ENCODE data around the gene HOMER2. TPM values are rescaled to one million over a fixed set of nuclear protein-coding genes. Genes with fewer than 3 reads are reported as not detected.
"Not testable (repeated sequence)": the region's sequence is repeated elsewhere in the genome, so short reads cannot be mapped to it uniquely, and the experiment has no call there.

HOMER2 gene
- polyA plus RNA-seq, 1 experiment: 1.1 TPM

DNA sequence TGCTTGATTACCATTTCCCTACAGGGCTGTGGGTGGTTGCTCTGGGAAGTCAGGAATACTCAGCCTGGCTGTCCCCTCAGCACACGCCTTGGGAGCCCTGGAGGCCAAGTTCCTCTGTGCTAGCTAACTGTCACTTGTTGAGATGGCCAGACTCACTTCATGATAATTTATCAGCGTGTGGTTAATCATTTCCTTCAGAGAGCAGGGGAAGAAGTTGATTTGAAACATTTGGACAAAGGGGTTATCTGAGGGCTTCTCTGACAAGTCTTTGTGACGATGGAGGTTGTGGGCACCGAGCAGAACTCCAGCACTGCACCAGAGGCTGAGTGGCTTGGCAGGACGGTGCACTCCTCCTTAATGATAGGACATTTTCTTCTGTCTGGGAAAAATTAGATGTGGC is 81.2 kb downstream of the HOMER2 start:
- H3K27ac ChIP-seq (ENCODE audit: low read depth, low read length): no peak overlapping the region
- DNase-seq (ENCODE audit: low read depth, low spot score): no peak
- TF ChIP-seq, protein P1, sequence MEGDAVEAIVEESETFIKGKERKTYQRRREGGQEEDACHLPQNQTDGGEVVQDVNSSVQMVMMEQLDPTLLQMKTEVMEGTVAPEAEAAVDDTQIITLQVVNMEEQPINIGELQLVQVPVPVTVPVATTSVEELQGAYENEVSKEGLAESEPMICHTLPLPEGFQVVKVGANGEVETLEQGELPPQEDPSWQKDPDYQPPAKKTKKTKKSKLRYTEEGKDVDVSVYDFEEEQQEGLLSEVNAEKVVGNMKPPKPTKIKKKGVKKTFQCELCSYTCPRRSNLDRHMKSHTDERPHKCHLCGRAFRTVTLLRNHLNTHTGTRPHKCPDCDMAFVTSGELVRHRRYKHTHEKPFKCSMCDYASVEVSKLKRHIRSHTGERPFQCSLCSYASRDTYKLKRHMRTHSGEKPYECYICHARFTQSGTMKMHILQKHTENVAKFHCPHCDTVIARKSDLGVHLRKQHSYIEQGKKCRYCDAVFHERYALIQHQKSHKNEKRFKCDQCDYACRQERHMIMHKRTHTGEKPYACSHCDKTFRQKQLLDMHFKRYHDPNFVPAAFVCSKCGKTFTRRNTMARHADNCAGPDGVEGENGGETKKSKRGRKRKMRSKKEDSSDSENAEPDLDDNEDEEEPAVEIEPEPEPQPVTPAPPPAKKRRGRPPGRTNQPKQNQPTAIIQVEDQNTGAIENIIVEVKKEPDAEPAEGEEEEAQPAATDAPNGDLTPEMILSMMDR (IDR thresholded peaks at IDR 0.05; ENCODE audit: low read depth, low read length): no peak
- CTCF ChIA-PET: no interaction called here
- H3K27me3 ChIP-seq (ENCODE audit: control insufficient read depth, insufficient read depth, low read length): peaks cover 7% of the 10 kb centered on the region
- no peak overlapping the region for H3K4me3 ChIP-seq (ENCODE audit: low read depth, low read length)
- H3K9me3 ChIP-seq (ENCODE audit: control insufficient read depth, insufficient read depth, low read length): no peaks in the 10 kb centered on the region
- POLR2A ChIA-PET: no interaction called here

DNA sequence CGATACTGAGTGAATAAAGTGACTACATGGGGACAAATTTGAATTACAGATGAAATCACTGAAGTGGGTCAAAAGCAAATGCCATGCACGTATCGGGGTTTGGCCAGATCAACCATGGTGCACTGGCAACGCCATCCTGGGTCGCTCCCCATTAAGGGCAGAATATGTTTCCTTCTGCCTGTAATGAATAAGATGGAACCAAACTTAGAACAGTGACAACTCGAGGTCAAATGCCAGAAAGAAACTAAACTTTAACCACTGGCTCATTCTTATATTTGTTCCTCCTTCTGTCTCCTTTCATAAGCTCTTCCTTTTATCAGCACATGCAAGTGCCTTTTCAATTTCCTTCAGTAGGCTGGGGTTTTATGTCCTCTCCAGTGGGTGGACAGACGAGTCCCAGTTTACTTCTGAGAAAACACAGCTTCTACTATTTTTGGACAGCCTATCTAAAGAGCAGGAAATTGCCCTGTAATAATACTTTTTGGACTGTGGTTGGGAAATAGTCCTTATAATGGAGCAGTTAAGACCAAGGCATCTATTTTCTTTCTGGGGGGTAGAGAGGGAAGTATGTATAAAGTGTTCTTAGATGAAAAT is 81.7 kb downstream of the HOMER2 start:
- peaks cover 7% of the 10 kb centered on the region for H3K27me3 ChIP-seq (ENCODE audit: control insufficient read depth, insufficient read depth, low read length)
- CTCF ChIA-PET: interaction anchor here (0.8 kb wide), 1 partner anchor 22 kb away, joined by 3 read pairs; no protein-coding TSS in a partner anchor
- no peaks in the 10 kb centered on the region for H3K9me3 ChIP-seq (ENCODE audit: control insufficient read depth, insufficient read depth, low read length)
- no peak overlapping the region for H3K27ac ChIP-seq (ENCODE audit: low read depth, low read length)
- POLR2A ChIA-PET: no interaction called here
- H3K4me3 ChIP-seq (ENCODE audit: low read depth, low read length): no peak overlapping the region
- no peak for DNase-seq (ENCODE audit: low read depth, low spot score)
- TF ChIP-seq, protein P1 (IDR thresholded peaks at IDR 0.05; ENCODE audit: low read depth, low read length): no peak

DNA sequence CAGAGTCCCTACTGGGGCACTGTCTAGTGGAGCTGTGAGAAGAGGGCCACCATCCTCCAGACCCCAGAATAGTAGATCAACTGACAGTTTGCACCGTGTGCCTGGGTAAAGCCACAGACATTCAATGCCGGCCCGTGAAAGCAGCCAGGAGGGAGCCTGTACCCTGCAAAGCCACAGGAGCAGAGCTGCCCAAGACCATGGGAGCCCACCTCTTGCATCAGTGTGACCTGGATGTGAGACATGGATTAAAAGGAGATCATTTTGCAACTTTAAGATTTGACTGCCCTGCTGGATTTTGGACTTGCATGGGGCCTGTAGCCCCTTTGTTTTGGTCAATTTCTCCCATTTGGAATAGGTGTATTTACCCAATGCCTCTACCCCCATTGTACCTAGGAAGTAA is 86.5 kb downstream of the HOMER2 start:
- DNase-seq (ENCODE audit: low read depth, low spot score); POLR2A ChIA-PET; CTCF ChIA-PET; H3K27ac ChIP-seq (ENCODE audit: low read depth, low read length); H3K4me3 ChIP-seq (ENCODE audit: low read depth, low read length); H3K9me3 ChIP-seq (ENCODE audit: control insufficient read depth, insufficient read depth, low read length): not testable (repeated sequence)
- H3K27me3 ChIP-seq (ENCODE audit: control insufficient read depth, insufficient read depth, low read length): peaks cover 14% of the 10 kb centered on the region

DNA sequence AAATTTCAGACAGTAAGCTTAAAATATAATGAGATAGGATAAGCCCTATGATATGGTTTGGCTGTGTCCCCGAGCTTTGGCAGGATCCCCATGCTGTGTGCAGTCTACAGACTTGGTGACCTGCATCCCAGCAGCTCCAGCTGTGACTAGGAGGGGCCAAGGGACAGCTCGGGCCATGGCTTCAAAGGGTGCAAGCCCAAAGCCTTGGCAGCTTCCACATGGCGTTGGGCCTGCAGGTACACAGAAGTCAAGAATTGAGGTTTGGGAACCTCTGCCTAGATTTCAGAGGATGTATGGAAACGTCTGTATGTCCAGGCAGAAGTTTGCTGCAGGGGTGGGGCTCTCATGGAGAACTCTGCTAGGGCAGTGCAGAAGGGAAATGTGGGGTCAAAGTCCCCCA is 86.9 kb downstream of the HOMER2 start:
- H3K4me3 ChIP-seq (ENCODE audit: low read depth, low read length); CTCF ChIA-PET; H3K27ac ChIP-seq (ENCODE audit: low read depth, low read length); DNase-seq (ENCODE audit: low read depth, low spot score); POLR2A ChIA-PET; H3K9me3 ChIP-seq (ENCODE audit: control insufficient read depth, insufficient read depth, low read length): not testable (repeated sequence)
- peaks cover 12% of the 10 kb centered on the region for H3K27me3 ChIP-seq (ENCODE audit: control insufficient read depth, insufficient read depth, low read length)

DNA sequence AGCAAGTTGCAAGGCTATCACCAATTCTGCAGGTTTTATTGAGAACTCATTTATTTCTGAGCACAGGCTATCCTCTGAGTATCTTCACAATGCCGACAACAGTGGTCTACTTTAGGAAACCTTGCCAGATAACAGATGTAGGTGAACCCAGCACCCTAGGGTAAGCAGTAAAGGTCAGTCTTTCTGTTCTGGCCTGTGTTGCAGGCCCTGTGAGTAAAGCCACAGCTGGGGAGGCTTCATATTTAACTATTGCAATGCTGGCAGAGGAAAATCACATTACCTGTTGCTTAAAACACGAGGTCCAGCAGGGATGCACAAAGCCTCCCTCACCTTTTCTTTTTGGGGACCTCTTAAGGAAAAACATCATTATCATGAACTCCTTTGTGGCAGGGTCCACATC is 87.6 kb downstream of the HOMER2 start:
- CTCF ChIA-PET: no interaction called here

DNA sequence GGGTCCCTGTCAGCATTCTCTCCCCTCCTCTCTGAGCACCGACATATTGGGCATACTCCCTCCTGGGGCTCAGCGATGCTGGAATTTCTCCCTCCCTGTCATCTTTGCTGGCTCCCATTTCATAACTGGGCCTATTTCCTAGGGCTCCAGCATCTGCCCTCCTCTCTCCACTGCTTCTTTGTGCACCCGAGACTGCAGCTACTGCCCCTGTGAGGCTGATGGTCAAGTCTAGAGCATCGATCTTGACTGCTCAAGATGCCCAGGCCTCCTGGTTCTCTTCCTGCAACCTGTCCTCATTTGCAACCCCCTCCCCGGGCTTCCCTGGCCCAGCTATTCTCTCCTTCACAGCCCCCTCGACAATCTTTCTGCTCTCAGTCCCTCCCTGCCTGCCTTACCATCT is 89.6 kb downstream of the HOMER2 start:
- POLR2A ChIA-PET: no interaction called here
- TF ChIP-seq, protein P1 (IDR thresholded peaks at IDR 0.05; ENCODE audit: low read depth, low read length): no peak

More for the DNA sequence above, 87.6 kb downstream of the HOMER2 start:
- Histone ChIP-seq H3K27me3 (ENCODE audit: control insufficient read depth, insufficient read depth, low read length) (peaks cover 12% of the 10 kb centered on the region), H3K4me3 (ENCODE audit: low read depth, low read length) (no peak overlapping the region), H3K9me3 (ENCODE audit: control insufficient read depth, insufficient read depth, low read length) (no peaks in the 10 kb centered on the region), H3K27ac (ENCODE audit: low read depth, low read length) (no peak overlapping the region)
- POLR2A ChIA-PET: no interaction called here
- DNase-seq (ENCODE audit: low read depth, low spot score): no peak
- TF ChIP-seq, protein P1 (IDR thresholded peaks at IDR 0.05; ENCODE audit: low read depth, low read length): no peak

More for the DNA sequence above, 89.6 kb downstream of the HOMER2 start:
- Histone ChIP-seq H3K27me3 (ENCODE audit: control insufficient read depth, insufficient read depth, low read length) (peaks cover 8% of the 10 kb centered on the region), H3K4me3 (ENCODE audit: low read depth, low read length) (no peak overlapping the region), H3K9me3 (ENCODE audit: control insufficient read depth, insufficient read depth, low read length) (no peaks in the 10 kb centered on the region), H3K27ac (ENCODE audit: low read depth, low read length) (no peak overlapping the region)
- DNase-seq (ENCODE audit: low read depth, low spot score): no peak
- CTCF ChIA-PET: no interaction called here
